Urothelium cell line (cell line): ENCODE results near the gene CECR2.
"Not testable (repeated sequence)": the region's sequence is repeated elsewhere in the genome, so short reads cannot be mapped to it uniquely, and the experiment has no call there.

ENCODE experiments used
- DNase-seq: peaks from one replicate; pipeline ENCODE4 v3.0.0; 2011; ENCODE audit warnings: low spot score, mixed read lengths
- FAIRE-seq: peaks from 2 replicates; lab custom pipeline; 2011; peaks lifted over from hg19 to GRCh38; lab: Jason Lieb, UNC

The CECR2 gene

DNA sequence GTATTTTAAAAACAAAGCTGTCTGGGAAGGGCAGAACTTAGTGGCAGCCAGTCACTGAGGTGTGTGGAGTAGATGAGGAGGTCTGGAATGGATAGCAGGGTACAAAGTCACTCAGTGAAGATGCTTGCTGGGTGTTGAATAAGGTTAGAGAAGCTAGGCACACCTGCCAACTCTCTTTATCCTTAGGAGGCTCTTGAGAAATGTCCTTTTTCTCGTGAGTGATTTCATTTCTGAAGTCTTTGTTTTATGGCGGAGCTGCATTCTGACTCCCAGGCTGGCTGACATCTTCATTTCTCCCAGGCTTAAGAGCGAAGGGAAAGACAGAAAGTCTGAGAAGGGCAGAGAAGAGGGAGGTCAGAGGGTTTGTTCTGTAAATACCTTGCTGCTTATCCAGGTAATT, 31.0 kb downstream of the CECR2 start:
- no peak for FAIRE-seq

DNA sequence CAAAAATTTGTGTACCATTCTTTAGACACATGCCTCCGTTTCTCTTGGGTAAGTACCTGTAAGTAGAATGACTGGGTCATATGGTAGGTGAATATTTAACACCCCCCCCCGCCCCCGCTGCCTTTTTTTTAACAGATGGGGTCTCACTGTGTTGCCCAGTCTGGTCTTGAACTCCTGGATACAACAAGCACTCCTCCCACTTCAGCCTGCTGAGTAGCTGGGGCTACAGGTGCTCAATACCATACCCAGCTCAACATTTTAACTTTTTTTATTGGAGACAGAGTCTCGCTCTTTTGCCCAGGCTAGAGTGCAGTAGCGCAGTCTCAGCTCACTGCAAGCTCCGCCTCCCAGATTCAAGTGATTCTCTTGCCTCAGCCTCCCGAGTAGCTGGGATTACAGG, 32.5 kb downstream of the CECR2 start:
- DNase-seq (no peak), FAIRE-seq (no peak)

More for the DNA sequence above, 31.0 kb downstream of the CECR2 start:
- no peak for DNase-seq

DNA sequence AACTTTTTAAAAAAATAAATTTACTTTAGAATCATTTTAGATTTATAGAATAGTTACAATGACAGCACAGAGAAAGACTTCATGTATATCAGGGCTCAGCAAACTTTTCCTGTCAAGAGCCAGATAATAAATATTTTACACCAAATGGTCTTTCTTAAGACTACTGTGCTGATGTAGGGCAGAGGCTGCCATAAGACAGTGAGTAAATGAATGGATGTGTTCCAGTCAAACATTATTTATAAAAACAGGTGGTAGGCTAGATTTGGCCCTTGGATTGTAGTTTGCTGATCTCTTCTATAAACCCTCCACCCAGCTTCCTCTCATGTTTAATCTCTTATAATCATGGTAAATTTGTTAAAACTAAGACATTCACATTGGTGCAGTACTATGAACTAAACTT, 33.0 kb downstream of the CECR2 start:
- DNase-seq: no peak
- FAIRE-seq: no peak

DNA sequence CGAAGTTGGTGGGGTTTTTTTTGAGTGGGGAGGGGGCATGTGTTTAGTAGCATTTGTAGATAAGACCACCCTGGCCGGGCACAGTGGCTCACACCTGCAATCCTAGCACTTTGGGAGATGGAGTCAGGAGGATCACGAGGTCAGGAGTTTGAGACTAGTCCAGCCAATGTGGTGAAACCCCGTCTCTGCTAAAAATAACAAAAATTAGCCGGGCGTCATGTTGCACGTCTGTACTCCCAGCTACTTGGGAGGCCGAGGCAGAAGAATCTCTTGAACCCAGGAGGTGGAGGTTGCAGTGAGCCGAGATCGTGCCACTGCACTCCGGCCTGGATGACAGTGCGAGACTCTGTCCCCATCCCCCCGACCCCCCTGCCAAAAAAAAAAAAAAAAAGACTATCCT, 34.6 kb downstream of the CECR2 start:
- FAIRE-seq (no peak), DNase-seq (no peak)

DNA sequence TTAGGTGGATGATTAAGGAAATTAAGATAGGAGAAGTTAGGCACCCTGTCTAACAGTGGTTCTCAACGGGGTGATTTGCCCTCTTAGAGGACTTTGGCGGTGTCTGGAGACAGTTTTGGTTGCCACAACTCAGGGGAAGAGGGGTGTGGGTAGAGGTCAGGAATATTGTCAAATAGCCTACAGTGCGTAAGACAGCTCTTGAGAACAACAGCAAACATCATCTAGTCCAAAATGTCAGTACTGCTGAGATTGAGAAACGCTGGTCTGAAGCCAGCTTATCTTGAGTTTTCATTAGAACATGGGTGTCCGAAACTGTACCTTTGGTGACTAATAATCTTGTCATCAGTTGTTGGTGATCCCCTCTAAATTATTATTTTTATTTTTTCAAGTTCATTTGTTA, 38.4 kb downstream of the CECR2 start:
- no peak for FAIRE-seq
- DNase-seq: no peak

DNA sequence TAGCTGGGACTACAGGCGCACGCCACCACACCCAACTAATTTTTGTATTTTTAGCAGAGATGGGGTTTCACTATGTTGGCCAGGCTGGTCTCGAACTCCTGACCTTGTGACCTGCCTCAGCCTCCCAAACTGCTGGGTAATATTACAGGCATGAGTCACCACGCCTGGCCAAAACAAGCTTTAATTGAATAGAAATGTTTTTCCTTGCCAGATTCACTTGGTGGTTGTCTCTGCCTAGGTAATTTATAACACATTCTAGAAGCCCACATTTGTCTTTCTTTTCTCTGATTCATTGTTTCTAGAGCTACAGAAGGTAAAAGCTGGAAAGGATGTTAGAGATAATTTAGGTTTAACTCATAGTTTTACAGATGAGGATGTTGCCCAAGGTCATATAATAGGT, 41.3 kb downstream of the CECR2 start:
- FAIRE-seq: no peak
- DNase-seq: no peak

DNA sequence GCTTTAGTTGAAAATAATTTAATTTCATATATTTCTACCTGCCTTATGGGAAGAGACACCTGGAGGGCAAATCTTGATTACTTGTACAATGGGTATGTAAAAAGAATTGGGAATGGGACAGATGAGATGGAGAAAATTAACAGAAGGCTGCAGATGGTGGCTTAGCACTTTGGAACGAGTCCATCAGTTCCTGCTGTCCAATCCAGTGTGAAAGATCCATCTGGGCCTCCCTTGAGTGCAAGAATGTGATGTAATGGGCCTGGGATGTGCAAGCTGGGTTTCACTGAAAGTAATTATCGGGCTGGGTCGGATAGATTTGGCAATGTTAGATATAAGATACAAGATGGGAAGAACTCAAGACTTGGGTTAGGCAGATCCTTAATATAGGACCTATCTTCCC, 42.0 kb downstream of the CECR2 start:
- no peak for DNase-seq
- FAIRE-seq: no peak

DNA sequence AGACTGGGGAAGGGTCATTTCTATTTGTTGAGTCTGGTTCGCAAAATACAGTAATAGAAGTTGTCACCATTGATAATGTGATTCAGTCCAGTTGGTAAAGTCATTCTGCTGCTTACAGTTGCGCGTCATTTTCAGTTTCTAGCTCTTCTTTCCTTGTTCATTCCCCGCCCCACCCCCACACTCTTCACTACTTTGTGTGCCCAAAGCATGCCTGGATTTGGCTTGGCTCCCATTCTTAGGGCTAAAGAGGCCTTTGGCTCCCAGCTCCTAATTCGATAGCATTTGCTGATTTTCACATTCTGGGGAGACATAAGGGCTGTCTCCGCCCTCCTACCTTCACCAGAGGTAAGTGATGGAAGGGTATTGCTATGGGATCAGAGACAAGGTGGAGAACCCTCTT, 43.0 kb downstream of the CECR2 start:
- DNase-seq (no peak), FAIRE-seq (no peak)

DNA sequence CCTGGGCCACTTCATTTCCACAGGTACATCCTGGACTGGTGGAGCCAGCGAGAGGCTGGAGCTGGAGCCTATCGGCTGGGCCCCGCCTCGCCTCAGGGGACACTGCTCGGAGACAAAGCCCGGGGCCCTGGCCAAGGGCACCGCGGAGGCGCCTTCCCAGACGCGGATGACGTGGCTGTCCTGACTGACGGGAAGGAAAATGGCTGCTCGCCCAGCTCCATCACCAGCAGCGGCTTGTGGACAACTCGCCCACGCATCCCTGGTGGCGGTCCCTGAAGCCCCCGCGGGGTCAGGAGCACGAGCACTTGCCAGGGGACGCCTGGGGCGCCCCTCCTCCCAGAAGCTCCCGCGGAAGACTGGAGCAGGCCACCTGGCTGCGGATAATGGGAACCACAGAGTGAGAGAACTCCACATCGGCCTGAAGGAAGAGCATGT, 49.6 kb downstream of the CECR2 start:
- no peak for FAIRE-seq

DNA sequence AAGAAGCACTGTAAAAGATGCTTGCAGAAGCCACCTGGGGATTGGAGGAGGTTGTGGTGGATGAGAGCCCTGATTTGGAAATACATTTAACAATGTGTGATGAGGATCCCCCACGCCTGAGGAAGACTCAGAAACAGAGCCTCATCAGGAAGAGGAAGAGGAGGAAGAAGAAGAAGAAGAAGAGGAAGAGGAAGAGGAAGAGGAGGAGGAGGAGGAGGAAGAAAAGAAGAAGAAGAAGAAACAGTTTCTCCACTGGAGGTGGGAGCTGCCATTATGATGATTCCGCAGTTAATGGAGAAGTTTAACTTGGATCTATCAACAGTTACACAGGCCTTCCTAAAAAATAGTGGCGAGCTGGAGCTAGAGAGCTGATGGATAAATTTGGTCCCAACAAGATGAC, 50.1 kb downstream of the CECR2 start:
- FAIRE-seq (no peak), DNase-seq (no peak)

More for the DNA sequence above, 49.6 kb downstream of the CECR2 start:
- no peak for DNase-seq

DNA sequence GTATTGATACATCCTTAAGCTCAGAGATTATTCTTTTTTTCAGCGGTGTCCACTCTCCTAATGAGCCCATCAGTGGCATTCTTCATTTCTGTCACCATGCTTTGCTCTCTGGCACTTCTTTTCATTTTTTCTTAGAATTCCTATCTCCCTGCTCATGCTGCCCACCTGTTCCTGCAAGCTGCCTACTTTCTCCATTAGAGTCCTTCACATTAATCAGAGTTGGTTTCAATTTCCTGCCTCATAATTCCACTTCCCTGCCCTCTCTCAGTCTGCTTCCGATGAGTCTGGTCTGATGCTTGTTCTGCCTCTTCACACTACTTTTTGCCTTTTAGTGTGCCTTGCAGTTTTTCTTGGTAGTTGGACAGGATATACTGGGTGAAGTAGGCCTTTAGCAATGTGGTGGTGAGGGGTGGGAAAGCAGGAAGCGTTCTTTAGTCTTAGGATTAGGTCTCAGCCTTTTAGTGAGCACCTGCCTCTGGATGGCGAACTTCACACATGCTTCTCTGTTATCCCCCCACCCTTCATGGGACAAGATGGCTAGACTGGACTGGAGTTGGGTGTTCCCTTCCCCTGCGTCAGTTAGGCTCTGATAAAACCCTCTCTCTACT, 53.6 kb downstream of the CECR2 start:
- FAIRE-seq: no peak
- no peak for DNase-seq

DNA sequence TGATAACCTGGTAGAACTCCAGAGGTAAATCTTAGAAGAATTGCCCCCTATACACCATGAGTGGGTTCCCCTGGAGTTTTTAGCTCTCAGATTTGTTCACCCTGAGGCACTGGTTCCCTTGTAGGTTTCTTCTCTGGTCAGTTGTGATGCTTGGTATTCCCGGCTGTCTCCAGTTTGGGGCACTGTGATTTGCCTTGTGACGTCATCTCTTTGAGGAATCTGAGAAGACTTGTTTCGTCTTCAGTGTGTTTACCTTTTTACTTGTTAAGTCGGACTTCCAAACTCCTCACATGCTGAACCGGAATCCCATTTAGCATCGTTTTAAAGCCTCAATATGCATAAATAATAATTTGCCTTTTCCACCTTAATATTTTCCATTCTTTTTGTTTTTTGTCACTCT, 54.4 kb downstream of the CECR2 start:
- DNase-seq: no peak
- FAIRE-seq: no peak

DNA sequence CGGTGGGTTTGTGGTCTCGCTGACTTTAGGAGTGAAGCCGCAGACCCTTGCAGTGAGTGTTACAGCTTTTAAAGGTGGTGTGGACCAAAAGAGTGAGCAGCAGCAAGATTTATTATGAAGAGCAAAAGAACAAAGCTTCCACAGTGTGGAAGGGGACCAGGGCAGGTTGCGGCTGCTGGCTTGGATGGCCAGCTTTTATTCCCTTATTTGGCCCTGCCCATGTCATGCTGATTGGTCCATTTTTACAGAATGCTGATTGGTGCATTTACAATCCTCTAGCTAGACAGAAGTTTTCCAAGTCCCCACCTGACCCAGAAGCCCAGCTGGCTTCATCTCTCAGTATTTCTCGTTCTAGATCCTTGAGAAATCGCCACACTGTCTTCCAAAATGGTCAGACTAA, 58.3 kb downstream of the CECR2 start:
- FAIRE-seq: not testable (repeated sequence)

DNA sequence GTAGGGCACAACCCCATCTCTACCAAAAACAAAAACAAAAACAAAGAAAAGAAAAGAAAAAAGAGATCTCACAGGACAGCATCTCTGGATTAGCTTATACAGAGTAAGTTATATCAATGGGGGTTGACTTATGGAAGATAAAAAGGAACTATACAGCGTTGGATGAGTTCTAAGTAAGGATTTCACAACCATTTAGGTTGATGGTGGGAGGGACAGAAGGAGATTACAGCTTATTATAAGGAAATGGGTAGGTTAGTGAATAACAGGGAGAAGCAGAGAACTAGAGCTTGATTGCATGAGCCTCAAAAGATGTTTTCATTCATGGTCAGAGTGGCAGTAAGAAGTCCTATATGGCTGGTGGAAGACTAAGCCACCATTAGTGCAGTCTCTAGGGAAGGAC, 60.3 kb downstream of the CECR2 start:
- FAIRE-seq: no peak
- DNase-seq: no peak

More for the DNA sequence above, 58.3 kb downstream of the CECR2 start:
- DNase-seq: not testable (repeated sequence)

DNA sequence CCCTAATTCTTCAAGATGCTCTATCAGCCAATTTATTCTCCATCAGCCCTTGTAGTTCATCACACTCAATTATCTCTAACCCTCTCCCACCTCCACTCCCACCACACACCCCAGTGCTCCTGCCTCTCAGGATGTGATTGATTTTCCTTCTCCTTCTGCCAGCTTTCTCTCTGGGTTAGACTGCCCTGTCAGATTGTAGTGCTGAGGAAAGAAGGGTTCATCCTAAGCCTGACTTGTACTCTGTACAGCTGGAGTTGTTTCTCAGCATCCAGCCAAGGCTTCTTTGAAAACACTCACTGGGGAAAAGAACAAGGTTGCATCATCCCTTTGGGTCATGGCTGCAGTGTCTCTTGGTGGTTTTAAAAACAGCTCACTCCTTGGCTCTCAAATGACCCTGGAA, 61.2 kb downstream of the CECR2 start:
- FAIRE-seq (no peak), DNase-seq (no peak)

DNA sequence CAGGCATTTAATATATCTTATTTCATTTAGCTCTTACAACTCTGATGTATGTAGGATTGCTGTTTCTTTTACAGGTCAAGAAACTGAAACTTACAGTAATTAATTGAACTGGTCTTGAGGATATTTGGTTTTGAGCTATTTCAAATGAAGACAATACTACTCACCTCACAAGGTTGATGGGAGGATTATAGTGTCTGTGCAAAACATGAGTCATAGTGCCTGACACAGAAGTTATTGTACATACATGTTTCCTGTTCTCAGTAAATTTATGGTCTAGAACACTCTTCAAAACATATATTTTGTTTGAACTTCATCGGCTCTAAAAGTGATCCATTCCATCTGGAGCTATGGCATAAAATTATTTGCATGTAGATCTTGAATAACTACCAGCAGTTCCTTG, 61.9 kb downstream of the CECR2 start:
- DNase-seq: no peak
- FAIRE-seq: no peak

DNA sequence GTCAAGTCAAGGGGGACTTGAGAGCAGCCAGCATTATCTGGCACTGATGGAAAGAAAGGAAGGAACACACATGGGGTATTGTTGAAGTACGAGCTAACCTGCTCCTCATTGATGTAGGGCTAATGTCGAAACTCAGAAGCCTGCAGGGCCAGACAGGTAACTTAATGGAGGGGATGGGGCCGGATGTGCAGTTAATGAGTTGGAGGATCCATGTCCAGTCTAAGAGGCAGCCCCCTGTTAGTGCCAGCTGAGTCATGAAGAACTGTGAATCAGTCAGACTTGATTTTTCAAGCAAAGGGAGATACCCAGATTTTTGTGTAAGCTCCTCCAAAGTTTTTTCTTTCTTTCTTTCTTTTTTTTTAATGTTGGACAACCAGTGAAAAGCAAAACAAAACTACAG, 65.6 kb downstream of the CECR2 start:
- FAIRE-seq (no peak), DNase-seq (no peak)

DNA sequence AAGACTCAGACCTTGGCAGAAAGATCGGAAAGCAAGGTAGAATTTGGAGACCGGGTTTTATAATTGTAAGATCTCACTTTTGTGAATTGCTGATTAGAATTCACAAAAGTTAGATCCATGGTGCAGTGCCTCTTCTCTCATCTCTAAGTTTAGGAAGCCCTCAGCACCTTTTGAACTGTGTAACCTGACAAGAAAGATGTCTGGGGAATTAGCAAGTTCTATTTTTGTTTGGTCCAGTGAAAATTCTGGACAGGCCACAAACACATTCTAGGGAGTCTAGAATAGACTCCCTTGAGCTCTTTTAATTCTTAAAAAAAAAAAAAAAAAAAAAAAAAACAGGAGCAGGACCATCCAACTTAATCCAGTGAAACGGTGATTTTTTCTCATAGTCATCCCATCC, 66.1 kb downstream of the CECR2 start:
- DNase-seq (no peak), FAIRE-seq (no peak)

DNA sequence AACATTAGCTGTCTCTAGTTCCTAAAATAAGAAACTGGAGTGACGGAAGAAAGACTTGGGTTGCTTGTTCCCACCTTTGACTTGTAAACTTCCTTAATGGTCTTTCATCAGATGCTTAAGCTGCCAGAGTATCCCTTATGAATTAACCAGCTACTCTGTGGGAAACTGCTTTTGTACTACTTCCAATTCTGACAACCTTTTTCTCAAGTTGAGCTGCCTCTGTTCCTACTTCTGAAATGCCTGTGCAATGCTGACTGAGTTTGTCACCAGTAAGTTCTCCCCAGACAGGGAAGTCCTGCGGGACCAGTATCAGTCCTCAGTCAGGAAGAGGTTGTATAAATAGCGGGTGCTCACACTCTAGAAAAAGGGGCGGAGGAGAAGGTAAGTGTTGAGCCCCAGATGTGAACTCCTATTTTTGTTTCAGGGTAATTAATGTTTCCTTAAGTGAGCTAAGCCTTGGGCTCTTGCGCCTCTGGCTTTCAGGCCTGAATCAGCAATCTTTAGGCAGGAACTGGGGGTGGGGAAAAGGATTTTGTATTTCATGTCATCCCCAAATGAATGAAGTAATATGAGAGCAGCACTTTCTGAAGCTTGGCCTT, 67.2 kb downstream of the CECR2 start:
- FAIRE-seq (no peak), DNase-seq (no peak)

DNA sequence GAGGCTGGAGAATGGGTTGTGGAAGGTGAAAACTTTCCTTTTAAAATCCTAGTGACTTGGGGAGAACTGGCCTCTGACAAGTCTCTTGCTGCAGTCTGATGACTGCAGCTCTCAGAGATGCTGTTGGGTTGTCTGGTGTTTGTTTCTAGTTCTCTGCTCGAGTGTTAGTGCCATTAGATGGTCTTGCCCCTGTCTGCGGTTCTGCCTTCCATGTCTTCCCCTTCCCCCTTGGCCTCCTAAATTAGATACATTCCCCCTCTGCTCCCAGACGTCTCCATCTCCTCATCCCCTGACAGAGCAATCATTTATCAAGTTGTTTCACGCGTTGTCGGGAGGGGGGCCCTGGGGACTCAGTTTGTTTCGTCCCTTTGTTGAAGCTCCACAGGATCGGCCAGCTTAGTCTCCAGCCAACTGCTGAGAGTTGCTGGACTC, 67.7 kb downstream of the CECR2 start:
- no peak for FAIRE-seq

DNA sequence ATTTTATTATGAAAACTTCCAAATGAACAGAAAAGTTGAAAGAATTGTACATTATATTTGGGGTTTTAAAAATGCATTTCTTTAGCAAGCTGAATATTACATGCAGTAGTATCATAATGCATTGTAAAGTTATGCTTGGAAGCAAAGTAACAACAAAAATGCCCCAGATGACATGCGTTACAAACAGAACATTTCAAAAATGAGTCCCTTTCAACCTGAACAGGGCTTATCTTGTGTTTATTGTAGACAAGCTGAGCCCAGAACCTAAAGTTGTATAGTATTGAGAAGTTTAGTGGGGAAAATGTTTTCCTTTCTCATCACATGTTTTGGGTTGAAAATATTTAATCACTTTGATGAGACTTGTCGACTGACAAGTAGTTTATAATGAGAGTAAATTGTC, 68.8 kb downstream of the CECR2 start:
- no peak for FAIRE-seq
- no peak for DNase-seq

More for the DNA sequence above, 67.7 kb downstream of the CECR2 start:
- DNase-seq: no peak

DNA sequence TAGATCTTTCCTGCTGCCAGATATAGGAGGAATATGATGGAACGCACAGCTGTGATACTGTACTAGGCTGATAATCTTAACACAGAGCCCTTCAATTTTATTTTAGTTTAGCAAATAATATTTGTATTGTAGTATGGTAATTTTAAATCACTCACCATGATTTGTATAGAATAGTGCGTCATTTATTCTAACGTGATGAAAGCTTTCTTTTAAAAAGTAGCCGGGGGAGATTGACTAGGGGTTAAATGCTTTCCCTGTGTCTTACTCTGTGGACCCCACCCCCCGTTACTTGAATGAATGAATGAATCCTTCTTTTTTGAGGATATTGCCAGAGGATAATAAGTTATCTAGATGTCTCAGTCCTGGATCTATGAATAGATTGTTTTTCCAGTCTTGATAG, 72.1 kb downstream of the CECR2 start:
- no peak for FAIRE-seq
- DNase-seq: no peak
